ENCODE data around the gene CCNB2.

- TF ChIP-seq CTCF (IDR thresholded peaks at IDR 0.05) (no peak), POLR2A (IDR thresholded peaks at IDR 0.05) (no peak)
These were observed 10.9 kb upstream of the CCNB2 start for GRCh38 chr15:59094077-59094476.
